ENCODE results near the gene KNSTRN.

KNSTRN gene

GRCh38 chr15:40354408-40355171 is 27.9 kb upstream of the KNSTRN start:
- Mint-ChIP-seq H3K4me1 (peaks cover 7% of the 10 kb centered on the region), H3K27me3 (no peaks in the 10 kb centered on the region), H3K4me3 (no peak overlapping the region), H3K27ac (no peak overlapping the region), H3K9me3 (no peaks in the 10 kb centered on the region), H3K36me3 (ENCODE audit: low read depth) (no peaks in the 10 kb centered on the region)
- DNase-seq = no peak
- no peak for ATAC-seq

DNA sequence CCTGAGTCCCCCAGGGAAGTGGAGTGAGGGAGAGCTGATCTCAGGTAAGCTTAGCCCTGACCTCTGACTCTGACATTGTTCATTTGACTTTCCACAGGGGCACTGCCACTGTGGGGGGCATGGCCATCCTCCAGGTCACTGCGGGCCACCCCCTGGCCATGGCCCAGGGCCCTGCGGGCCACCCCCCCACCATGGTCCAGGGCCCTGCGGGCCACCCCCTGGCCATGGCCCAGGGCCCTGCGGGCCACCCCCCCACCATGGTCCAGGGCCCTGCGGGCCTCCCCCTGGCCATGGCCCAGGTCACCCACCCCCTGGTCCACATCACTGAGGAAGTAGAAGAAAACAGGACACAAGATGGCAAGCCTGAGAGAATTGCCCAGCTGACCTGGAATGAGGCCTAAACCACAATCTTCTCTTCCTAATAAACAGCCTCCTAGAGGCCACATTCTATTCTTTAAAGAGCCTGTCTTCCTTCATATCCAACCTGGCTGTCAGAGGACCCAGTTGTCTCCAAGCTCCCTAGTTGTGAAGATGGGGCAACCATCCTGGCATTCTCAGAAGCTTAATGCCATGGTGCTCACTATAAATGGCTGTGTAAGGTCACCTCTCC is 26.4 kb upstream of the KNSTRN start:
- Mint-ChIP-seq H3K9me3 (no peaks in the 10 kb centered on the region), H3K4me3 (no peak overlapping the region), H3K27ac (no peak overlapping the region), H3K4me1 (peaks cover 7% of the 10 kb centered on the region), H3K27me3 (no peaks in the 10 kb centered on the region), H3K36me3 (ENCODE audit: low read depth) (no peaks in the 10 kb centered on the region)
- ATAC-seq (no peak), DNase-seq (no peak)

DNA sequence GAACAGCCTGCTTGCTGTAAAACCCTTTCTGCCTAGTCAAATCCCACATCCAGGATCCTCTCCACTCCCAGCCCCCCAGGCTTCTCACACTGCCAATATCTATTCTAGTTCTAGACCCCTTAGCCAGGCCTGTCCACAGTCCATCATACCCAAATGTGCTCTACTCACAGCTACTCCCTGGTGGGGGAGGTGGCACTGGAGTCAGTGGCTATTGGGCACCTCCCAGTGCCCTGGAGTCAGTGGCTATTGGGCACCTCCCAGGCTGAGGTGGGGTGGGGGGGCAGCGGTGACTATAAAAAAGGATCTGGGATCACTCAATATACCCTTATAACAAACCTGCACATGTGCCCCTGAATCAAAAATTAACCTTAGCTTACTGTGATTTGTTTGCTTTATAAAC is 25.3 kb upstream of the KNSTRN start:
- no peaks in the 10 kb centered on the region for H3K36me3 Mint-ChIP-seq (ENCODE audit: low read depth)
- no peaks in the 10 kb centered on the region for H3K27me3 Mint-ChIP-seq
- H3K4me1 Mint-ChIP-seq = peaks cover 7% of the 10 kb centered on the region
- H3K27ac Mint-ChIP-seq = no peak overlapping the region
- no peak for DNase-seq
- no peaks in the 10 kb centered on the region for H3K9me3 Mint-ChIP-seq
- no peak overlapping the region for H3K4me3 Mint-ChIP-seq
- ATAC-seq = no peak

GRCh38 chr15:40357723-40358470 is 24.6 kb upstream of the KNSTRN start, which contains the start of gene DISP2:
TSS of gene DISP2 (plus strand) at chr15:40358219. CDS start at chr15:40358322, 103 bp downstream.
- peak; percentile 90 for ATAC-seq
- H3K4me3 Mint-ChIP-seq = peak within 1 kb of the TSS; percentile 72
- H3K9me3 Mint-ChIP-seq = no peaks in the 10 kb centered on the region
- DNase-seq = peak; percentile 95
- no peaks in the 10 kb centered on the region for H3K36me3 Mint-ChIP-seq (ENCODE audit: low read depth)
- H3K4me1 Mint-ChIP-seq = peaks cover 7% of the 10 kb centered on the region
- no peak within 1 kb of the TSS for H3K27ac Mint-ChIP-seq
- H3K27me3 Mint-ChIP-seq = no peaks in the 10 kb centered on the region

GRCh38 chr15:40358471-40359353 is 23.8 kb upstream of the KNSTRN start:
- ATAC-seq (peak; percentile 14), DNase-seq (peak; percentile 23)
- no peak overlapping the region for H3K27ac Mint-ChIP-seq
- no peaks in the 10 kb centered on the region for H3K27me3 Mint-ChIP-seq
- peaks cover 7% of the 10 kb centered on the region for H3K4me1 Mint-ChIP-seq
- no peaks in the 10 kb centered on the region for H3K9me3 Mint-ChIP-seq
- peak overlapping the region; percentile 72 for H3K4me3 Mint-ChIP-seq
- H3K36me3 Mint-ChIP-seq (ENCODE audit: low read depth) = no peaks in the 10 kb centered on the region

DNA sequence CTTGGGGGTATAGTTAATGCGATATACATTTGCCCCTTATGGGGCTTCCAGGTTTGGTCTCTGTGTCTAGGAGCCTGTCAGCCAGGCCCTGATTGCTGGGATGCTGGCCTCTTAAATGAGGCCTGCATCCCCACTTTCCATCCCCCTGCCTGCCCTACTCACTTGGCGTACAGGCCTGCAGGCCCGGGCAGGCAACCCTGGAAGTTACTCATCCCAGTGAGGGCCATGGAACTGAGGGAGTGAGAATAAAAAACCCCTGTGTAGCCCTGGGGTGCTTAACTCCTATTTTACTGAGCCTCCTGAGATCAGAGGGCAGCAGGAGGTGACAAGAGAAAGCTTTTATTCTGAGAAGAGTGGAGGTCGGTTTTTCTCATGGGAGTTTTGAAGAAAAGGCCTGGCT is 22.5 kb upstream of the KNSTRN start:
- ATAC-seq (no peak), DNase-seq (no peak)
- Mint-ChIP-seq H3K9me3 (no peaks in the 10 kb centered on the region), H3K27me3 (no peaks in the 10 kb centered on the region), H3K4me1 (peaks cover 7% of the 10 kb centered on the region), H3K27ac (no peak overlapping the region), H3K36me3 (ENCODE audit: low read depth) (no peaks in the 10 kb centered on the region), H3K4me3 (no peak overlapping the region)

DNA sequence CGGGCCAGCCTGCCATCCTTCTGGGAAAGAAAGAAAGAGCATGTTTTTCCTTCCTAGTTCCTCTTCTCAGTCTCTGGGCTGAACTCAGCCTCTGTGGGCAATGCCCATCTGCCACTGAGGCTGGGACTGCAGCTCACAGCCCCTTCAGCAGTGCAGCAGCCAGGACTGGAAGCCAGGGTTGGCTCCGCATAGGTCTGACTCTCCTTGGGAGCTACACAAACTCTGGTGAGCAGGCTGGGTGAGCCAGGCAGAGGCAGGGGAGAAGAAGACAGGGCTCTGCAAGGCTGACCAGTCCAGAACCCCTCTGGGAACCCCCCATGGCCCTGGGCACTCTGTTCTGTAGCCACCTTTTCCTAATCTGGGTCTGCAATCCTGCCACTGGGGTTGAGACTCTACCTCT is 20.9 kb upstream of the KNSTRN start:
- H3K36me3 Mint-ChIP-seq (ENCODE audit: low read depth) = no peaks in the 10 kb centered on the region
- DNase-seq = no peak
- no peaks in the 10 kb centered on the region for H3K27me3 Mint-ChIP-seq
- ATAC-seq = no peak
- H3K9me3 Mint-ChIP-seq = no peaks in the 10 kb centered on the region
- no peak overlapping the region for H3K27ac Mint-ChIP-seq
- H3K4me3 Mint-ChIP-seq = no peak overlapping the region
- H3K4me1 Mint-ChIP-seq = peaks cover 18% of the 10 kb centered on the region

DNA sequence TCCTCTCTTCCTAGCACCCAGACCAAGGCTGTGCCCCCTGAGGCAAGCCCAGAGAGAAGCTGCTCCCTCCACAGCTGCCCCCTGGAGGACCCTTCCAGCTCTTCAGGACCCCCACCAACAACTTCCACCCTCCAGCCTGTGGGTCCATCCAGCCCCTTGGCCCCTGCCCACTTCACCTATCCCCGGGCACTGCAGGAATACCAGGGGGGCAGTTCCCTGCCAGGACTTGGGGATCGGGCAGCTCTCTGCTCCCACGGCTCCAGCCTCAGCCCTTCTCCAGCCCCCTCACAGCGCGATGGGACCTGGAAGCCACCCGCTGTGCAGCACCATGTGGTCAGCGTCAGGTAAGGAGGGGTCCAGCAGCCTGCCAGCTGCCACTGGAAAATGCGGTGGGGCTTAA is 18.9 kb upstream of the KNSTRN start:
- no peak overlapping the region for H3K4me3 Mint-ChIP-seq
- H3K27me3 Mint-ChIP-seq = no peaks in the 10 kb centered on the region
- H3K36me3 Mint-ChIP-seq (ENCODE audit: low read depth) = no peaks in the 10 kb centered on the region
- no peak overlapping the region for H3K27ac Mint-ChIP-seq
- ATAC-seq (no peak), DNase-seq (no peak)
- H3K4me1 Mint-ChIP-seq = peaks cover 29% of the 10 kb centered on the region
- no peaks in the 10 kb centered on the region for H3K9me3 Mint-ChIP-seq

DNA sequence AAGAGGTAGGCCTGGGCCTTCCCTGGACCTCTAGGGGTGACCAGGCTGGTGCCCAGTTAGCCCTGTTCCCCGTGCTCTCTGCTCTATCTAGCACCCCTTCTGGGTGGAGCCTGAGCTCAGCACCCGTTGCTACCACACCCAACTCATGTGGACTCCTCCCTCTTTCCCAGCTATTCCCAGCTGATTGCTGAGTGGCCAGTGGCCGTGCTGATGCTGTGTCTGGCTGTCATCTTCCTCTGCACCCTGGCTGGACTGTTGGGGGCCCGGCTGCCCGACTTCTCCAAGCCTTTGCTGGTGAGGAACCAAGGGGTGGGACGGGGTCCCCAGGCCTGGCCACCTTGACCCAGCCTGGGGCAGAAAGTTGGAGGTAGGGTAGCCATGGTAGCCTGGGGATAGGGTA is 18.3 kb upstream of the KNSTRN start:
- H3K27ac Mint-ChIP-seq = no peak overlapping the region
- no peak overlapping the region for H3K4me3 Mint-ChIP-seq
- peaks cover 23% of the 10 kb centered on the region for H3K4me1 Mint-ChIP-seq
- H3K36me3 Mint-ChIP-seq (ENCODE audit: low read depth) = no peaks in the 10 kb centered on the region
- no peaks in the 10 kb centered on the region for H3K27me3 Mint-ChIP-seq
- H3K9me3 Mint-ChIP-seq = no peaks in the 10 kb centered on the region
- DNase-seq = no peak
- no peak for ATAC-seq

DNA sequence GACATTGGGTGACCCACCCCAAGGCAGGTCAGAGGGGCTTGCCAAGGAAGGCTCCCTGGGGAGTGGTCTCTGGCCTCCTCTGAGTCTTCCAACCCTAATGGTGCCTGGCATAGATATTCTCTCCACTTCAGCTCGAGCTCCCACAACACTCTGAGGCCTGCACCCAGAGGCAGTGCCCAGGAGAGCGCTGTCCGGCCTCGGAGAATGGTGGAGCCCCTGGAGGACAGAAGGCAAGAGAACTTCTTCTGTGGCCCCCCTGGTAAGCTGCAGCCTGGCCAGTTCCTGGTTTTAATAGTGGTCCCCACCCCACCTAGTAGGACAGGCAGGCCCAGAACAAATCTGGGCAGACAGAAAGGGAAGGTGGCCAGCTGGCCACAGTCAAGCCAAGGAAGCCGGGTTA is 17.5 kb upstream of the KNSTRN start:
- peaks cover 23% of the 10 kb centered on the region for H3K4me1 Mint-ChIP-seq
- no peak overlapping the region for H3K4me3 Mint-ChIP-seq
- DNase-seq (no peak), ATAC-seq (no peak)
- no peaks in the 10 kb centered on the region for H3K36me3 Mint-ChIP-seq (ENCODE audit: low read depth)
- H3K9me3 Mint-ChIP-seq = no peaks in the 10 kb centered on the region
- H3K27ac Mint-ChIP-seq = no peak overlapping the region
- H3K27me3 Mint-ChIP-seq = no peaks in the 10 kb centered on the region

GRCh38 chr15:40365624-40366456 is 16.7 kb upstream of the KNSTRN start:
- peaks cover 23% of the 10 kb centered on the region for H3K4me1 Mint-ChIP-seq
- no peaks in the 10 kb centered on the region for H3K36me3 Mint-ChIP-seq (ENCODE audit: low read depth)
- H3K9me3 Mint-ChIP-seq = no peaks in the 10 kb centered on the region
- H3K27ac Mint-ChIP-seq = no peak overlapping the region
- ATAC-seq = no peak
- no peaks in the 10 kb centered on the region for H3K27me3 Mint-ChIP-seq
- no peak overlapping the region for H3K4me3 Mint-ChIP-seq
- DNase-seq = no peak

DNA sequence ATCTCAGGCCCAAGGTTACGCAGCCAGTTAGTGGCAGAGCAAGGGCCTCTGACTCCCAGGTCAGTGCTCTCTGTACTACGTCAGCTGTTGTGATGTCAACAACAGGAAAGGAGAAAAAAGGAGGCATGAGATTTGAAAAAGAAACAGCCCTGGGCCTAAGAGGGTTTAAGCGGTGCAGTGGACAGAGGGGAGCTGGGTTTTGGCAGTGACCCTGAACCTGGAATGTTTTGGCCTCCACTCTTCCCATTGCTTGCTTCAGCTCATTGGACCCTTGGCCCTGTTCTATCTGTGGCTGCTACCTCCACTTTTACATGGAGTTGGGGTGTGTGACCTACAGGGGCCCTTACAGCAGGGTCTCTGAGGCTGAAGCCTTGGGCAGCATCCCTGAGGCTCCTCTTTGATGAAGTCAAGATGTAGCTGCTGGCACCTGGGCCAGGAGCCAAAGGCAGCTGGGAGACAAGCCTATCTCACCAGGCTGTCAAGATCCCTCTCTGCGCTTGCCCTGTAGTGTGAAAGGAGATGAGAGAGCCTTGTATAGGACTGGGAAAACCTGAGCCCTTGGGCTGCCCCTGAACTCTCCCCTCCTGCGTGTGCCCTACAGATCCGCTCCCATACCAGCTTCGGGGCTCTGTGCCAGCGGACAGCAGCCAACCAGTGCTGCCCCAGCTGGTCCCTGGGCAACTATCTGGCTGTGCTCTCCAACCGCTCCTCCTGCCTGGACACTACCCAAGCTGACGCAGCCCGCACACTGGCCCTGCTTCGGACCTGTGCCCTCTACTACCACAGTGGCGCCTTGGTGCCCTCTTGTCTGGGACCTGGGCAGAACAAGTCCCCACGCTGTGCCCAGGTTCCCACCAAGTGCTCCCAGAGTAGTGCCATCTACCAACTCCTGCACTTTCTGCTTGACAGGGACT is 15.8 kb upstream of the KNSTRN start:
- ATAC-seq (no peak), DNase-seq (no peak)
- Mint-ChIP-seq H3K27ac (no peak overlapping the region), H3K36me3 (ENCODE audit: low read depth) (no peaks in the 10 kb centered on the region), H3K4me1 (peaks cover 23% of the 10 kb centered on the region), H3K9me3 (no peaks in the 10 kb centered on the region), H3K27me3 (no peaks in the 10 kb centered on the region), H3K4me3 (peak overlapping the region; percentile 81)

DNA sequence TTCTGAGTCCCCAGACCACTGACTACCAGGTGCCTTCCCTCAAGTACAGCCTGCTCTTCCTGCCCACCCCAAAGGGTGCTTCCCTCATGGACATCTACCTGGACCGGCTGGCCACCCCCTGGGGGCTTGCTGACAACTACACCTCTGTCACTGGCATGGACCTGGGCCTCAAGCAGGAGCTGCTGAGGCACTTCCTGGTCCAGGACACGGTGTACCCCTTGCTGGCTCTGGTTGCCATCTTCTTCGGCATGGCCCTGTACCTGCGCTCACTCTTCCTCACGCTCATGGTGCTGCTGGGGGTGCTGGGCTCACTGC is 15.2 kb upstream of the KNSTRN start:
- Mint-ChIP-seq H3K27ac (peak overlapping the region; percentile 70), H3K4me1 (peaks cover 23% of the 10 kb centered on the region), H3K4me3 (peak overlapping the region; percentile 81), H3K9me3 (no peaks in the 10 kb centered on the region), H3K36me3 (ENCODE audit: low read depth) (no peaks in the 10 kb centered on the region), H3K27me3 (no peaks in the 10 kb centered on the region)
- ATAC-seq (no peak), DNase-seq (no peak)

Data from activated naive CD8-positive, alpha-beta T cell treated with anti-CD3 and anti-CD28 coated beads, Interleukin-2, amount 50 U/mL, for 24 hours (primary cell).